IPS-NIHi7 (cell line): ENCODE results near the gene PTGDS.
A peak's percentile ranks its signal among the peaks of the same experiment; 100 is the strongest.

ENCODE experiments used
- DNase-seq: peaks from one replicate; pipeline ENCODE4 v3.0.0; 2012; ENCODE audit warnings: mixed read lengths; ENCODE audit errors: extremely low spot score

The PTGDS gene

DNA sequence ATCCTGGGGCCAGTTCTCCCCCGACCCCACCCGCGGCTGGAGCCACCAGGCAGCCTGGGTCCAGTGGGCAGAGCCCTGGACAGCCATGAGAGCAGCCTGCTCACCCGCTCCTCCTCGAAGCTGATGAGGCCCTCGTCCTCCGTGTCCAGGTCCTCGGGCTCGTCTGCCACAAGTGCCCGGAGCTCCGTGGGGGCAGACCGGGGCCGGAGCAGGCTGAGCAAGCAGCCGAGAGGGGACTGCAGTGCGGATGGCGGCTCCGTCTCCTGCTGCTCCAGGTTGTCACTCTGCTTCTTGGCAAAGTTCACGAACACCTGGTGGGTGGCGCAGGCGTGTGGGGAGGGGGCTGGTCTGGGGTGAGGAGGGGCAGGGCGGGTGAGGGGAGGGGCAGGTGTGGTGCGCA is 31.0 kb downstream of the PTGDS start:
- DNase-seq, result no peak

DNA sequence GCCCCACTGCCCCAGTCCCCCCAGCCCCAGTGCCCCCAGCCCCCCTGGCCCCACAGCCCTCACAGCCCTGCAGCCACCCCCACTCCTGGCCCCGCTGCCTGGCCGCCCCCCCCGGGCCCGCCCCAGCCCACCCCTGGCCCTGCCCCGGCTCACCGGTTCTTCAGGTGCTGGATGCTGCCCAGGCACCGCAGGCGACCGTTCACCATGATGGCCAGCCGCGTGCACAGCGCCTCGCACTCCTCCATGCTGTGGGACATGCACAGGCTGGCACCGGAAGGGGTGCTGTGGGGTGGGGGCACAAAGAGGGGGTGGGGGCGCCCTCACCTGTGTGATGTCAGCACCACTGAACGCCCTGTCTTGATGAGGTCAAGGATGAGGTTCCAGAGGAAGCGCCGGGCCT is 31.9 kb downstream of the PTGDS start:
- no peak for DNase-seq

DNA sequence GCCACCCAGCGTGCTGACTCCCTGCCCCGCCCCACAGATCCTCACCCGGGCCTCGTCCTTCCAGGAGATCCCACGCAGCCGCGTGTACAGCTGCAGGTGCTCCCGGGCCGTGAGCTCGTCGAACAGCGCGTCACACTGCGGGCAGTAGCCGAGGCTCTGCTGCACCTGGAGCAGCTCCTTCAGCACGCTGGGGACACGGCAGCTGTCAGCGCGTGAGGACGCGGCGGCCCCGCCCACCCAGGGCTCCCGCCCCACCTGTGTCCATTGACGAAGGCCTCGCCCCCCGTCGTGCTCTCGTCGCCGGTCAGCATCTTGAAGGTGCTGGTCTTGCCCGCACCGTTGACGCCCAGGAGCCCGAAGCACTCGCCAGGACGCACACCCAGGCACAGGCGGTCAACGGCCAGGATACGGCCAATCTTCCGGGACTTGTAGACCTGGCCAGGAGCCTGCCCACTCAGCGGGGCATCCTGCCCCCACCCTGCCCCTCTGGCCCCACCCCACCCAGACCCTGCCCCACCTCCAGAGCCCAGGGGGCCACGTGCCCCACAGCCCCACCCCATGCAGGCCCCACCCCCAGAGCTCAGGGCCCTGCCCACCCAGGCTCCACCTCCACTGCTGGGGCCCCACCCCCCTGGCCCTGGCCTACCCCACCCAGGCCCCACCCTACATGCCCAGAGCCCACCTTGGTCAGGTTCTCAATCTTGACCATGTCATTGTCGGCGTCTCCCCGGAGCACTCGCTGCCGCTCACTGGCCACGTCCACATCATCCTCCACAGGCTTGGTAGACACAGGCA is 32.8 kb downstream of the PTGDS start:
- DNase-seq, result no peak

DNA sequence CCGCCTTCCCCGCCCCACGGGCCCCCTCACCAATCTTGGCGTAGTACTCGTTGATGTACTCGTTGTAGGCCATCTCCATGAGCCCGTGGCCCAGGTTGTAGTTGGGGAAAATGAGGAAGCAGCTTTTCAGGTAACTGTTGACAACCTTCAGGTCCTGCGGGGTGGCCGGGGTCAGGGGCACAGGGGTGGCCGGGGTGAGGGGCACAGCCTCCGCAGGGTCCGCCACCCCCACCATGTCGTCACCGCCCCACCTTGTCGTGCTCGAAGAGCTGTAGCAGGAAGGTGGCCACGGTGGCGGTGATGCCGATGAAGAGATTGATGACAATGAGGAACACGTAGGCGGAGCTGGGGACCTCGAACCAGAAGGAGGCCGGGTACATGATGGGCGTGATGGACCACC is 33.9 kb downstream of the PTGDS start:
- DNase-seq, result no peak

DNA sequence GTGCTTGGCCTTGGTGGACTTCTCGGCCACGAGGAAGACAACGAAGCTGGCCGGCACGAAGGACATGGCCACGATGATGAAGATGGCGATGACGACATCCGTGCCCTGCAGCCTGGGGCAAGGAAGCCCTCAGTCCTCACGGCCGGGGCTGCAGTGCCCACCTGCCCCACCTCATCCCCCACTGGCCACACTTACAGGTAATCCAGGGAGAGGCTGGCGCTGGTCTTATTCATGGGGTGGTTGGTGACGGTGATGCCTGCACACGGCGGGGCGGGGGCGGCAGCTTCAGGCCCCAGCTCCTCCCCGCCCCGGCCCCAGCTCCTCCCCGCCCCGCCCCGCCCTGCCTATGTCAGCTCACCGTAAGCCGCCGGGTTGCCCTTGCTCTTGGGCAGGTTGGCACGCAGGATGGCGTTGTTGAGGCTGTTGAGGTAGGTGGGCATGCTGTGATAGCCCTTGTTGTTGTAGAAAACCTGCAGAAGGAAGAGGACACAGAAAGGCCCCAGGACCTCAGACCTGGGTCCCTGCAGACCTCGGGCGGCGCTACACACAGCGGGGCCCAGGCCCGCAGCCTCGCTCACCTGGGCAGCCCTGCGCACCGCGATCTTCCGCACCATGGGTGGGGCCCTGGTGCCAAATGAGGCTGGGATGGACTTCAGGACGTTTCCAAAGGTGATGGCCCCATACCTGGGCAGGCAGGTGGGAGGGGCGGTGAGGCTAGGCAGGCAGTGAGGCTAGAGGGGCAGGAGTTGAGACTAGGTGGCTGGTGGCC is 34.8 kb downstream of the PTGDS start:
- no peak for DNase-seq

DNA sequence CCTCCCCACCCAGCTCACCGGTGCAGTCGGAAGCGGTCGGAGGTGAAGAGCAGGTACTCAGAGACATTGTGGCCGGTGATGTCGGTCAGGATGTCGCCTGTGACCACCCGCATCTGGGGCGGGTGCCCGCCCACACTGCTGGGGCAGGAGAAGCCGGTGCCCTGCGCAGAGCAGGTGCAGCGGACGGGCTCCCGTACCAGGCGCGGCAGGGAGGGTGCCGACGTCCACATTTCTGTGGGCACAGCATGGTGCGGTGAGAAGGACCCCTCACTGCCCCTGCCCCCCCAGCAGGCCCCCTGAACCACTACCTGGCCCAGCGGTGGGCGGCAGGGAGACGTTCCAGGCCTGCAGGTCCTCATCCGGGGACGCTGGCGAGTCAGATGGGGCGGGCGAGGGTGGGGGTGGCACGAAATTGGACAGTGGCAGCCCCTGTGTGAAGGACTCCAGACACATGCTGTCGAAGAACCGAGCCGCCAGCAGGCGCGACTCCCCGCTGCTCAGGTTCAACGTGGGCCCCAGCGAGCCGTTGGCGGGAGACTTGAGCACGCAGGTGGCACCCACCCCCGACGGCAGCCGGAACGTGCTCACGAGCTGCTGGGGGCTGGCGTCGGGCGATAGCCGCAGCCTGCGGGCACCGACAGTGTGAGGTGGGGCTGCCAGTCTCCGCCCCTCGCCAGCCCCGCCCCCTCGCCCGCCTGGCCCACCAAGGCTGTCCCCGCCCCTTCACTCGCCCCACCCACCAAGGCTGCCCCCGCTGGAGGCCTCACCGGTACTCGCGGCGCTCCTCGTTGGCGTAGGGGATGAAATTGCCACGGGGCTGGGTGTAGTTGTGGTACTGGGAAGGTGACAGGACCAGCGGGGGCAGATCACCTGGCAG is 35.6 kb downstream of the PTGDS start:
- peak; percentile 90 for DNase-seq

DNA sequence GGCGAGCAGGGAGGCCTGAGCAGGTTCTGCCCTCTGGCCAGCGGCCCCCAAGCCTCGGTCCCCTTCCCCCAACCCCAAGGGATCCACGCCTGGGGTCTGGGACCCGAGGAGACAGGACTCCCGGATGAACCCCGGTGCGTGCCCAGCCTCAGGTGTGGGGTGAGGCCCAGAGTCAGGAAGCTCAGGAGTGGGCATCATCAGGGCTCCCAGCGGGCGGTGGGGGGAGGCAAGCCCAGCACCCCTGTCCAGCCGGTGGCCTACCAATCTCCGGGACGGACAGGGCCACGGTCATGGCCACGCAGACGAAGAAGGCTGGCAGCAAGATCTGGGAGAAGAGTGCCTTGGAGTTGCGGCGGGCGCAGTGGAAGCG is 36.3 kb downstream of the PTGDS start:
- no peak for DNase-seq

DNA sequence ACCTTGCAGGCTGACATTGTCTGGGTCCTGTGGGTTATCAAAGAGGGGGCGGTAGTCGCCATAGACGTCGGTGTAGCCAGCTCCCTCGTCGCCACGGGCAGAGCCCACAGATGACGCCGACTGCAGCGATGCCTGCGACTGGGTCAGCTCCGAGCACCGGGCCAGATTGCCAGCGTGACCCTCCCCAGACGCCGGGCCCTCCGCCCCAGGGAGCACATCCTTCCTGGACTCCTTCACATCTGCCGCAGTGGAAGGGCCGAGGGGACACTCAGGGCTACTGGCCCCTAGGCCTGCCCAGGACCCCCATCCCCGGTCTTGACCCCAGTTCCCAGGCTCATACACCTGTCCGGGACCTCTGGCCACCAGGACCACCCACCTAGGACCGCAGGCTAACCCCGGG is 36.9 kb downstream of the PTGDS start:
- DNase-seq, result no peak

DNA sequence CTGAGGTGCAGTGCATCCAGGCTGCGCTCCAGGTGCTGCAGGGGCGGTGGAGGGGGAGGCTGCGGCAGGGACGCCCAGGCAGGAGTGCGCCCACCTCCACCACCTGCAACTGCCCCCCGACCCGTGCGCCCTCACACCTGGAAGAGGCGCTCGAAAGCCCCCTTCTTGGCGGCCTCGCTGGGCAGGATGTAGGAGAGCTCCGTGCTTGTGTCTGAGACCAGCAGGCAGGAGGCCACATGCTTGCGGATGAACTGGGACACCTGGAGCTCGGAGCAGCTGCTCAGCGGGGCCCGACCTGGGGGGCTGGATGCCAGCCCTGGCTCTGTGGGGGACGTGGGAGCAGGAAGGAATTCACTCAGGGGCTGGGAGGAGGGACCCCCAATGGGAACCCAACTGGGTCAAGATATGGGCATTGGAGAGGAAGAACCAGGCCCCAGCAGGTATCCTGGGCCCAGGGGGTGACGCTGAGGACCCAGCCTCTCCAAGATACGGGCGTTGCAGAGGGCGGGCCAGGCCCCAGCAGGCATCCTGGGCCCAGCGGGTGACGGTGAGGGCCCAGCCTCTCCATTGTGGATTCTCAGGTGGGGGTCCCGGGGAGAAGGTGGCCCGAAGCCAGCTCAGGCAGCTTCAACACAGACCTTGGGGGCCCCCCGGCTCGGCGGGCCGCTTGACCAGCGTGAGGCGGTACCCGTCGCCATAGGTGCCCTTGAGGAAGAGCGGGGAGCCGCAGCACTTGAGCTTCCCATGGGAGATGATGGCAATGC is 37.7 kb downstream of the PTGDS start:
- DNase-seq, result no peak

DNA sequence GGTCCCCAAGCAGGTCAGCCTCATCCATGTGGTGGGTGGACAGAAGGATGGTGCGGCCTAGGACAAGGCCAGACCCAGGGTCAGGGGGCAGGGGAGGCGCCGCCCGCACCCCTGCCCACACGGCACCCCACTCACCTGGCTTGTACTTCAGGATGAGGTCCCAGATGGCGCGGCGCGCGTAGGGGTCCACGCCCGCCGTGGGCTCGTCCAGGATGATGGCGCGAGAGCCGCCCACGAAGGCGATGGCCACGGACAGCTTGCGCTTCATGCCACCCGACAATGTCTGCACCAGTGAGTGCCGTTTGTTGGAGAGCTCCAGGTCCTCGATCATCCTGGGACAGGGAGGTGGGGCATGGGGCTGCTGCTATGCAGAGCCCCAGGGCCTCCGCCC is 38.2 kb downstream of the PTGDS start:
- DNase-seq, result no peak

DNA sequence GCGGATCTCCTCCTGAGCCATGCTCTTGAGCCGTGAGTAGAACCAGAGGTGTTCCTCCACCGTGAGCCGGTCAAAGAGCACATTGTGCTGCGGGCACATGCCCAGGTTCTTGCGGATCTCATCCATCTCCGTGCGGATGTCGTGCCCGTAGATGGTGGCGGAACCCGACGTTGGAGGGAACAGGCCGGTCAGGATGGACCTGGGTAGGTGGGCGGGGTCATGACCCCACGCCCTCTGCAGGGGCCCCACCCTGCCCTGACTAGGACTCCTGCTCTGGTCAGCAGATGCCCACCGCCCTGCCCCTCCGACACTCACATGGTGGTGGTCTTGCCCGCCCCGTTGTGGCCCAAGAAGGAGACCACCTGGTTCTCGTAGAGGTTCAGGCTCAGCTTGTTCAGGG is 38.7 kb downstream of the PTGDS start:
- DNase-seq, result no peak

DNA sequence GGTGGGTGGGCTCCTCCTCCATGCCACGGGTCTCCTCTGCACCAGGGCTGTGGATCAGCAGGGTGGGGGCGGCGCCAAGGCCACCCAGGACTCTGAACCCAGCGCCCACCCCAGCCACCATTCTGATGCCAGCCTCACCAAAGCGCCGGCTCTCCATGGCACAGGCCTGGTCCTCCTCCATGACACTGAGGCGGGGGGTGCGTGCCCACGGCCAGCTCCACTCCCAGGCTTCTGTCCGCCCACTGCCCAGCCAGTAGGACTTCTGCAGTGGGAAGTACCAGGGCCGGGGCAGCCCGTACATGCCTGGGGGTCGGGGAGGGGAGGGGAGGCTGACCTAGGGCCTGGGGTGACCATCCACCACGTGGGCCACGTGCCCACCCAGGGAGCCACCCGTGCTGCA is 39.1 kb downstream of the PTGDS start:
- DNase-seq, result no peak

DNA sequence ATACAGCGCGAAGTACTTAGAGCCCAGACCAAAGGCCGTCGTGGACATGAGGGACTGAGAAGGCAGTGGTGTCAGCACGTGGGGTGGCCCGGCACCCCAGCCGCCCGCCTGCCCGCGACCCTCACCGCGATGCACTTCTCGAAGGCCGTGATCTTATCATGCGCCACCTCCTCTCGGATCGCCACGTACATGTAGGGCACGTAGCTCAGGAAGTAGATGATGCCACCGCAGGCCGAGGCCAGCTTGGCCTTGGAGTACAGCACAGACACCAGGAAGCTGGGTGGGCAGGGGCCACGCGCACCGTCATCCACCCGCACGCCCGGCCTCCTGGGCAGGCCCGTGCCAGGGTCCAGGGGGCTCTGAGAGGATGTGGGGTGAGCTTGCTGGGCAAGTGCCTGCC is 39.8 kb downstream of the PTGDS start:
- no peak for DNase-seq

DNA sequence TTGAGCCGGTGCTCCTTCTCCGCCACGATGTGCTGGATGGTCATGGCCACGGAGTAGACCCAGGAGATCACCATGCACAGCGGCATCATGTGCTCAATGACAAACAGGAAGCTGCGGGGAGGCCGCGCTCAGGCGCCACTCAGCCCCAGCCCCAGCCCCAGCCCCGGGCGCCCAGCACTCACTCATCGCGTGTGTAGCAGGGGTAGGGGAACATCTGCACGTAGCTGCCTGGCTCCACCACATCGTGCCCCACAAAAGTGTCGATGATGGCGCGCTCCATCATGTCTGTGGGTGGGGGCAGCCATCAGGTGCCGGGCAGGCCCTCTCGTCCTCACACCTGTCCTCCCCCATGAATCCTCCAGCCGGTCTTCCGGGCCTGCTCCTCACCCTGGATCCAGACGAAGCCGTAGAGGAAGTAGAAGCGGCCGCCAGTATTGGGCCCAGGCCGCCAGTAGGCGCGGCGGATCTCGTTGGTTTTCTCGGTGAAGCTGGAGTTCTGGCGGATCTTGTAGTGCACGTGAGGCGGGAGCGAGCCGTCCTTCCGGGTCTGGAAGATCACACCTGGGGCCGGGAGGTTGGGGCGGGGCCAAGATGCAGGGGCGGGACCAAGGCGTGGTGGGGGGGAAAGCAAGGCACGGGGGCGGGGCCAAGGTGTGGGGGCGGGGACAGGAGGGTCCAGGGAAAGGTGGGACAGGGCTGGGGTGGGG is 40.6 kb downstream of the PTGDS start:
- DNase-seq, result peak; percentile 48

DNA sequence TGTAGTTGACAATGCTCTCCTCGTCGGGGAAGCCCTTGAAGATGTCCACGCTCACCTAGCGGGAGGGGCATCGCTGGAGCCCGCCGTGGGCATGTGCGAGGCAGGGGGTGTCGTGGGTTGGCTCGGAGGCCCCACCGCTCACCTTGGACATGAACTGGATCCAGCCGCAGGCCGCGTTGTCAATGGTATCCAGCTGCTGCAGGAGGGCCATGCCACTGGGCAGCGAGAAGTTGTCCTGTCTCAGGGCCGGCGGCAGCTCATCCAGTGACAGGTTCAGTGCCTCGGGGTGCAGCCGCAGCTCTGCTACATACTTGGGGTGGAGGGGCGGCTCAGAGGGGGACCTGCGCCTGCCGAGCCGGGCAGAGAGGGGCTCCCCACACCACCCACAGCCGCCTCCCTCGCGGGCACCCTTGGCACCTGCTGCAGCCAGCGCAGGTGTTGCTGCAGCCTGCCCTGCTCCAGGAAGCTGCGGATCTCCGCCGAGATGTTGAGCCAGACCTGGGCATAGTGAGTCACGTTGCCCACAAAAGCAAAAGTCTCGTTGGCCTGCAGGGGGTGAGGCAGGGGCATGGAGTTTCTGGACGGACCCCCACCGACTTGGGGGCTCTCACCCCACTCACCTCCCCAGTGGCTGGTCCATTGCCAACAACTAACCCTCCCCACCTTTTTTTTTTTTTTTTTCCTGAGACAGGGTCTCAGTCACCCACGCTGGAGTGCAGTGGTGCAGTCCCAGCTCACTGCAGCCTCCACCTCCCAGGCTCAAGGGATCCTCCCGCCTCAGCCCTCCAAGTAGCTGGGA is 41.7 kb downstream of the PTGDS start:
- DNase-seq, result no peak

DNA sequence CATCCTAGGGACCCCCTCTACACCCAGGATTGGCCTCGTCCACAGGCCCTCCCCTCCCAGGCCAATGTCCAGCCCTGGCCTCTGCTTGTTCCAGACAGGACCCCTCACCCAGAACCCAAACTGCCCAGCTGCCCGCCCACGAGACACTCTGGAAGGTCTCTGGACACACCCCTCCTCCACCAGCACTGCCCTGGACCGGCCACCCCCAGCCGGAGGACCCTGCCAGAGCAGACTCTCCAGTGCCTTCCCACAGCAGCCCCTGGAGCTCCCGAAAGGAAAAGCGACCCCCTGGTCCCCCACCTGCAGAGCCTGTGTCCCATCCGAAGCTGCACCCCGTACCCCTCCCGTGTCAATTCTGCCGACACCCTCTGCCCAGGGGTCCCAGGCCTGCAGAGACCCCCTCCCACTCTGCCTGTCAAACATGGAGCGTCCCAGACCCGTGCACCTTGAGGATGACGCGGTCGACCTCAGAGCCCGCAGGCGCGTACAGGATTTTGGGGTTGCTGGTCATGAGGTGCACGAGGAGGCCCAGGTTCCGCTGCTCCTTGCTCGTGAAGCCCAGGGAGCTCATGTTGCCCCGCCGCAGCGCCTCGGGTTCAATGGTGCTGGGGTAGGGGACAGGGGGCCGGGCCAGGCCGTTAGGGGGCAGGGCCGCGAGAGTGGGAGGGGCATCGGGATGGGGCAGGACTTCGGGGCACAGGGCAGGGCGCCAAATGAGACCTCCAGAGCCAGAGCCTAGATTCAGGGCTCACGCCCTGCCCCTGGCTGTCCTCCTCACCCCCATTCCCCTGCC is 42.8 kb downstream of the PTGDS start:
- no peak for DNase-seq

DNA sequence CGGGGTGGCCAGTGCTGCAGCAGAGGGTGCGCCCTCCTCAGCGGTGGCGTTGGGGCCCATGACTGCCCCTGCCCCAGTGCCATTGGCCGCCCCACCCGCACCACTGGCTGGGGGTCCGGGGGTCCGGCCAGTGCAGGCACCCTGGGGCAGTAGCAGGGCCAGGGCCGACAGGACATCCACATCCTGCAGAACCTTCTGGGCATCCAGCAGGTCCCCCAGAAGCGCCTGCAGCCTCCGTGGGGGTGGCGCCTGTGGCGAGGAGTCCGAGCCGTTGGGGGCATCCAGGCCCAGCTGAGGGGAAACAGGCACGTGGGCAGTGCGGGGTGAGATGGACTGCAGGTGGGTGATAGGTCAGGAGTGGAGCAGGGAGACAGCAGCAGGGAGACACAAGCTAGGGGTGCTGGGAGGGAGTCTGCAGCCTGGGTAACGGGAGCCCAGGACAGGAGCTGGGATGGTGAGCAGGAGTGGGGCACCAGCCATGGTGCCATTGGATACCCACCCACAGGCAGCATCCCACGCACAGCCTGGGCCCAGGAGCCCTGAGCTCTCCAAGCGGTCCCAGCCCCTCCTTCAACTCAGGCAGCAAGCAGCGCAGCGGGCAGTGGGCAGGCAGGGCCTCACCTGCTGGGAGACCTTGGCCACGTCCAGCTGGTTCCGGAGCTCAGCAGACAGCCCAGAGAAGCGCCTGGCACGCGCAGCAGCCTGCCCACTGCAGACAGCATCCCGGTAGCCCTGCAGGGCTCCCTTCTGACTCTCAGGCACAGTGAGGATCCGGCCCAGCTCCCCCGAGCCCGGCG is 43.7 kb downstream of the PTGDS start:
- no peak for DNase-seq

DNA sequence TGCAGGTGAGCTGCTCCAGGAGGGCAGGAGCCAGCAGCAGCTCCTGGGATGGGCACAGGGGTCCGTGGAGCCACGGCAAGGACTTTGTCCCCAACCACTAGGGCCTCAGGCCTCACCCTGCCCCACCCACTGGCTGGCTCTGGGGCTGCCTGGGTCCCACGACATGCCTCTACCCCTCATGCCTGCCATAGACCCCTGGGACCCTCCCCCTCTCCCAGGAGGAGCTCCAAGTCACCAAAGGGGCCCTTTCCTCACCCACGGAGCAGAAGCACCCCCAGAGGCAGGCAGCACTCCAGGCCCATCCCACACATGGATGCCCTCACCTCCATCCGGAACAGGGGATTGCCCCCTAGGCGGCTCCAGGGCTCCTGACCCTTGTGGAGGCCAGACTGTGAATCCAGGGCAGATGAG is 44.3 kb downstream of the PTGDS start:
- no peak for DNase-seq
